ENCODE data around the gene OR10H5. TPM values are rescaled to one million over a fixed set of nuclear protein-coding genes. Genes with fewer than 3 reads are reported as not detected.
"Not testable (repeated sequence)": the region's sequence is repeated elsewhere in the genome, so short reads cannot be mapped to it uniquely, and the experiment has no call there.

The OR10H5 gene, protein sequence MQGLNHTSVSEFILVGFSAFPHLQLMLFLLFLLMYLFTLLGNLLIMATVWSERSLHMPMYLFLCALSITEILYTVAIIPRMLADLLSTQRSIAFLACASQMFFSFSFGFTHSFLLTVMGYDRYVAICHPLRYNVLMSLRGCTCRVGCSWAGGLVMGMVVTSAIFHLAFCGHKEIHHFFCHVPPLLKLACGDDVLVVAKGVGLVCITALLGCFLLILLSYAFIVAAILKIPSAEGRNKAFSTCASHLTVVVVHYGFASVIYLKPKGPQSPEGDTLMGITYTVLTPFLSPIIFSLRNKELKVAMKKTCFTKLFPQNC
- not detected for total RNA-seq
- long read RNA-seq: 0 reads

DNA sequence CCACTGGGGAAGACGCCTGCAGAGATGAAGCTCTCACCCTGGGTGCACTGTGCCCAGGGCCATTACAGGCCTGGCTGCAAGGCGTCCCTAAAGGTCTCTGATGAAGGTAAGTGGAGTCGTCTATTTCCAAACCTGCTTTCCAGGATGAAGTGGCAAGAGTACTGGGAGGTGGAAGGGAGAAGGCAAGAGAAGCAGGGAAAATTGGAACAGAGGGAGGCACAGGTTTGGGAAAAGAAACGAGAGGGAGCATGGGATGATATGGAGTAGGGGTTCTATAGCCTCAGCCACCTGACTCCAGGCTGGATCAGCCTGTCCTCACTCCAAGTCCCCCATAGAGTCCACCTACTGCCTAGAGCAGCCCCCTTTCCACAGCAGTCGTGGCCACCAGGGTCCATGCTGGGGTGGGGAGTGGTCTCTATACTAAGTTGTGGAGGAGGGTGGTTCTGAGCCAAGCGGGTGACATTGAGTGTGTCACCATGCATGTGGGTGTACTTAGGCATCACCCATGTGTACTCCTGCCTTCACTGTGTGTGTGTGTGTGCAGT is at the start of gene OR10H5:
TSS of gene OR10H5 (plus strand) at position 51 of the 545 bp plus-strand sequence. CDS start 6,388 bp downstream, outside the sequence.
- DNase-seq (ENCODE audit: low spot score): no peak

DNA sequence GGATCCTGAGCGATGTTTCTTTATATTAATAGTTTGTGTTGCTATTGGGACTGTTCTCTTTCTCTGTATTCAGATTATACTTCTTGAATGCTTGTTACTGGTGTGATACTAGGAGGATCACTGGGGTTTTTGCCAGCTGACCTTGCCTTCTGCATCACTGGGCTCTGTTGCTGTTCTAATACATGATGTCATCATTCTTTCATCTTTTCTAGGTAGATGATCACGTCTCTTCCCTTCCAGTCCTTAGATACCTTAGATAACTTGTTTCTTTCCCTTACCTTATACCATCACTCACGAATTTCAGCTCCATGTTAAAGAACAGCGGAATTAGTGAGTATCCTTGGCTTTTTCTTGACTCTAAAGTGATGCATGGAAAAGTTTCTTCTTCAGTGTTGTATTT is 49.7 kb upstream of the OR10H5 start, which contains the start of gene OR10H3:
TSS of gene OR10H3 (plus strand) at position 264 of the 400 bp plus-strand sequence. CDS start 3,408 bp downstream, outside the sequence.
- DNase-seq (ENCODE audit: low spot score): no peak

DNA sequence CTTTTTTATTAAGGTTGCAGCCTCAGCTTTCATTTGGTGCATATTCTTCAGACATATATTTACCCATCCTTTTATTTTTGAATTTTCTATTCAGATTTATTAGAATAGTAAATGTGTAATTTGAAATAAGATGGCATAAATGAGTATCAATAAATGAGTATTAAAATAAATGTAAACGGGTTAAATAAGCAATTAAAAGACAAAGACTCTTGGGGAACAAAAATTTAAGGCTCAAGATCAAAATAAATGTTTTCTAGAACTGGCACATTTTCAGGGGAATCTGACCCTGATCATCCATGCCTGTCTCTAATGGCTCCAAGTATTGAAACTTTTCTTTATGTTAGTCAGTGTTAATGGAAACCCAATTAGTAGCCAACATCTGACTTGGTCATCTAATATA is 46.7 kb upstream of the OR10H5 start:
- no peak for DNase-seq (ENCODE audit: low spot score)

DNA sequence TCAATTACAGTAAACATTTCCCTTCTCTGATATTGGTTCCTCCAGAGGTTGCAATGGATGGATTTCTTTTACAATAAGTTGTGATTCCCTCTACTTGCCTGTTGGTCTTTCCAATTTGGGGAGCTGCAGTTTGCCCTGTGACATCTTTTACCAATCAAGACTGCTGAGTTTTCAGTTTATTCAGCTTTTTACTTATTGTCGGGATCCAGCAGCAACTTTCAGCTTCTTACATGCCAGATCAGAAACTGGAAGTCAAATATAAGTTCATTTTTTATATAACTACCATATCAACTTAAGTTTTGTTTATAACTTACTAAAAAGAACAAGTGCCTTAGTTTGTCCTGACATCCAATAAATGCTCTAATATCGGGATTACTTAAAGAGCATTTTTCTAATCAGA is 39.2 kb upstream of the OR10H5 start:
- no peak for DNase-seq (ENCODE audit: low spot score)

DNA sequence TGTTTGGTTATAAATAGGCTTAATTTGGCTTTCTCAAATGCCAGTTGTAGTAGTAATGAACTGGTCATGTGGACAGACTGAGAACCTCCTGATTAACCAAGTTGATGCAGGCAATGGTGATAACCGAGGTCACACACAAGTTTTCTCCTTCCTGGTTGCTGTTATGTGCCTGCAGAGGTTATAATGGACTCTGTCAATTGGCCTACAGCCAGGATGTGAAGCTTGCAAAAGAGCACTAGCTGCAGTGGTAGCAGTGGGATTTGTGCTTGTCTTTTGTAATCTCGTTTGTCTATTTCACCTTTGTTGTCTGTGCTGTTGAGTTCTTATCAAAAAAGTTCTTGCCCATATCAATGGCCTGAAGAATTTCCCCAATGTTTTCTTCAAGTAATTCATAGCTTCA is 29.1 kb upstream of the OR10H5 start:
- no peak for DNase-seq (ENCODE audit: low spot score)

- DNase-seq (ENCODE audit: low spot score): no peak
Measured at GRCh38 chr19:15759962-15760565, 27.4 kb upstream of the OR10H5 start.

GRCh38 chr19:15769586-15769985 is 17.9 kb upstream of the OR10H5 start:
- DNase-seq (ENCODE audit: low spot score): no peak

GRCh38 chr19:15774159-15774558 is 13.3 kb upstream of the OR10H5 start:
- DNase-seq (ENCODE audit: low spot score): not testable (repeated sequence)

GRCh38 chr19:15775249-15775648 is 12.2 kb upstream of the OR10H5 start:
- no peak for DNase-seq (ENCODE audit: low spot score)

DNA sequence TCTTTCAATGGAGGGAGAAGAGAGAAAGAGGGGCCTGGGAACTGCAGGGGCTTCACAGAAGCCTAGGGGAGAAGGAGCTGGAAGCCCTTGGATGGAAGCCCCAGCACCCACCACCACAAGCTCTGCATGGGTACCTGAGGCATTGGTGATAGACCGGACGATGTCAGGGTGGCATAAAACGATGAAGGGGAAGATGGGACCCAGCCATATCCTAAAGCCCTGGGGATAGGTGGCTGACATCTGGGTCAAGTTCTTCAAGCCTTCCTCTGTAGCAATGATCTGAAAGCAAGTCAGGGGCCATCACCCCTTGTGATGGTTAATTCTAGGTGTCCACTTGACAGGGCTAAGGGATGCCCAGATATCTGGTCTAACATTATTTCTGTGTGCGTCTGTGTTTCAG is 11.2 kb upstream of the OR10H5 start:
- DNase-seq (ENCODE audit: low spot score): no peak

DNA sequence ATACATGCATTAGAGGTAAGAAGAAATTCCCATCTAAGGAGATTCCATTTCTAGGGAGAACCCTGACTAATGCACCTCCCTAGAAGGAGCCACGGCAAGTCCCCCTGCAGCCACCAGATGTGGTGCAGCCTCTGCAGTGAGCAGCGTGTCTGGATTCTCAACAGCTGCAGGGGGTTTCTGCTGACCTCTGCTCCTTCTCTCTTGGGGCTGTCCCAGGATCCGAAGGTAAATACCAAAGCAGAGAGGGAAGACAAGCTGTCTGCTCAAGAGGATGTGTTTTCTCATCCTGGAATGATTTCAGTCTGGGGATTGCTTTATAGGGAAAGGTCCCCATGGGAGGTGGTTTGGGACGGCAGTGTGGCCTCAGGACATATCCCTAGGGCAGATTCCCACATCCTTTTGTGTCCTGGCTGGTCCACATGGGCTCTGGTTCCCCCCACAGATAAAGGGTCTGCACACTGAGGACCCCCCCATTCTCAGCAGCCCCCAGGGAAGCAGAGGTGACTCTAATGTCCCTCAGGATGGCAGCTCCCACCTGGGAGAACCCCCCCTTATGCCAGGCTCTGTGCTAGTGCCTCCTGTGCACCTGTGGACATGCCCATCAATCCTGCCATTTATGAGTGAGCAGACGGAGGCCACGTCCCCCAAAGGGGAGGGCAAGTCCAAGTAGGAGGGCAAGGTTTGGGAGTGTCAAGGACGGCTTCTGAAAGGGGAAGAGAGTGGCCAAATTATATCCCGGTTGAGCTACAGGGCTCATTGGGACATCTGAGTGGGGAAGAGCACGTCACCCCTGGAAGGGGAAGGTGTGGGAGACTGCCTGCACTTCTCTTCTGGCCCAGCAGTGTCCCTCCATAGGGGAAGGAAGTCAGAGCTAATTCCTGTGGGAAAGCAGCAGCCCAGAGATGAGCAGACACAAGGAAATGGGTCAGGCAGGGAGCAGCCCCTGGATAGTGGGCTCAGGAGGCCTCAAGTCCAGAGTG is 10.2 kb upstream of the OR10H5 start:
- DNase-seq (ENCODE audit: low spot score): no peak

- DNase-seq (ENCODE audit: low spot score): peak; percentile 89
Measured at GRCh38 chr19:15779756-15780476, 7.5 kb upstream of the OR10H5 start.

GRCh38 chr19:15780610-15781418 is 6.6 kb upstream of the OR10H5 start:
- peak; percentile 73 for DNase-seq (ENCODE audit: low spot score)

- DNase-seq (ENCODE audit: low spot score): no peak
Measured at GRCh38 chr19:15781661-15782060, 5.8 kb upstream of the OR10H5 start.

DNA sequence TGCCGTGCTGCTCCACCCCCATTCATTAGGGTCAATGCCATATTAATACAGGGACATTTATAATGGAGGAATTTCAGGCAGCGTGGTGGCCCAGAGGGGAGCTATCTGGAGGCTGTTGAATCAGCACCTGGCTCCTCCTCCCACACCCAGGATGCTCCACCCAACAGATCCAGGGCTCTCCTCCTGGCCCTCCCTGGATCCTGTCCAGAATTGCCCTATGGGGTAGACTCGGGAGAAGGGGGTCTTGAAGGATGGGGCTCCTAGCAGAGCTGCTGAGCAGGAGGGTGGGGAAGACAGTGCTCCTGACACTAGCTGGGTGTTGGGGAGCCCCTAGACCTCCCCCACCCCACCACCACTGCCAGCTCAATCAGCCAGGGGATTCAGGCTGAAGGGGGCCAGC is 5.2 kb upstream of the OR10H5 start:
- peak; percentile 71 for DNase-seq (ENCODE audit: low spot score)

DNA sequence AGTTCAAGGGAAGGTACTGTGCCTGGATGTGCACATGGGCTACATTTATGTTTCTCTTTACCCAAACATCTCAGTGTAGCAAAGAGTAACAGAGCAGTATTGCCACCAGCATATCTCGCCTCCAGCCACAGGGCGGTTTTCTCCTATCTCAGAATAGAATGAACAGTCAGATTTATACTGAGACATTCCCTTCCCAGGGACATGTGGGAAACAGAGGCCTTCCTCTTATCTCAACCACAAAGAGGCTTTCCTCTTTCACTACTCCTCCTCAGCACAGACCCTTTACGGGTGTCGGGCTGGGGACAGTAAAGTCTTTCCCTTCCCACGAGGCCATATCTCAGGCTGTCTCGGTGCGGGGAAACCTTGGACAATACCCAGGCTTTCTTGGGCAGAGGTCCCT is 4.6 kb upstream of the OR10H5 start:
- DNase-seq (ENCODE audit: low spot score): peak; percentile 18

DNA sequence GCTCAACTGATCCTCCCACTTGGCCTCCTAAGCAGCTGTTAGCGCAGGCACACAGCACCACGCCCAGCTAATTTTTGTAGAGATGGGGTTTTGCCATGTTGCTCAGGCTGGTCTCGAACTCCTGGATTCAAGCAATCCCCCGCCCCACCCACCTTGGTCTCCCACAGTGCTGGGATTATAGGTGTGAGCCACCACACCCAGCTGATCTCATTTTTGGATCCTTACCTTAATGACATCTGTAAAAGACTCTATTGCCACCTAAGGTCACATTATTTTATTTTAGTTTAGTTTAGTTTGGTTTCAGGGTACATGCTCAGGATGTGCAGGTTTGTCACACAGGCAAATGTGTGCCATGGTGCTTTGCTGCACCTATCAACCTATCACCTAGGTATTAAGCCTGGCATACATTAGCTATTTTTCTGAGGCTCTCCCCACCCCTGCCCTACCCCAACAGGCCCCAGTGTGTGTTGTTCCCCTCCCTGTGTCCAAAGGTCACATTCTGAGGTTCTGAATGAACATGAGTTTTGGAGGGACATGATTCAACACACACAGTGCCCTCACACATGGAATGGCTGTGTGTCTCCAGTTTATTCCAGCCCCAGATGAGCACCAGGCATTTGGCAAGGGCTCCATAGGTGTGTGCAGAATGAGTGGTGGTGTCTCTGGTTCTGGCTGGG is 1.3 kb downstream of the OR10H5 start:
- DNase-seq (ENCODE audit: low spot score): no peak

- DNase-seq (ENCODE audit: low spot score): no peak
Measured at GRCh38 chr19:15790096-15790495, 2.6 kb downstream of the OR10H5 start.

- DNase-seq (ENCODE audit: low spot score): not testable (repeated sequence)
Measured at GRCh38 chr19:15794279-15794678, 6.8 kb downstream of the OR10H5 start.
